Measurements from ENCODE around the gene LRRN1.
A peak's percentile ranks its signal among the peaks of the same experiment; 100 is the strongest.
"Not testable (repeated sequence)": the region's sequence is repeated elsewhere in the genome, so short reads cannot be mapped to it uniquely, and the experiment has no call there.

Gene LRRN1

GRCh38 chr3:3806856-3807255 lies 7.6 kb downstream of the LRRN1 start:
- peak; percentile 6 for DNase-seq (ENCODE audit: low read depth, low spot score)

- DNase-seq (ENCODE audit: low read depth, low spot score) = no peak
Observed at GRCh38 chr3:3813013-3813412, 13.8 kb downstream of the LRRN1 start.

- no peak for DNase-seq (ENCODE audit: low read depth, low spot score)
Observed at GRCh38 chr3:3815206-3815605, 16.0 kb downstream of the LRRN1 start.

GRCh38 chr3:3816034-3816433 lies 16.8 kb downstream of the LRRN1 start:
- no peak for DNase-seq (ENCODE audit: low read depth, low spot score)

GRCh38 chr3:3817865-3818264 lies 18.6 kb downstream of the LRRN1 start:
- no peak for DNase-seq (ENCODE audit: low read depth, low spot score)

- no peak for DNase-seq (ENCODE audit: low read depth, low spot score)
Observed at GRCh38 chr3:3821777-3822176, 22.5 kb downstream of the LRRN1 start.

- DNase-seq (ENCODE audit: low read depth, low spot score) = no peak
Observed at GRCh38 chr3:3825035-3825434, 25.8 kb downstream of the LRRN1 start.

- DNase-seq (ENCODE audit: low read depth, low spot score) = no peak
Observed at GRCh38 chr3:3826521-3826920, 27.3 kb downstream of the LRRN1 start.

- no peak for DNase-seq (ENCODE audit: low read depth, low spot score)
Observed at GRCh38 chr3:3827111-3827510, 27.9 kb downstream of the LRRN1 start.

- not testable (repeated sequence) for DNase-seq (ENCODE audit: low read depth, low spot score)
Observed at GRCh38 chr3:3828417-3828816, 29.2 kb downstream of the LRRN1 start.

- DNase-seq (ENCODE audit: low read depth, low spot score) = no peak
Observed at GRCh38 chr3:3836845-3837244, 37.6 kb downstream of the LRRN1 start.

GRCh38 chr3:3842356-3842755 lies 43.1 kb downstream of the LRRN1 start:
- no peak for DNase-seq (ENCODE audit: low read depth, low spot score)

- no peak for DNase-seq (ENCODE audit: low read depth, low spot score)
Observed at GRCh38 chr3:3847994-3848922, 49.0 kb downstream of the LRRN1 start.

GRCh38 chr3:3848923-3849275 lies 49.7 kb downstream of the LRRN1 start:
- no peak for DNase-seq (ENCODE audit: low read depth, low spot score)

- no peak for DNase-seq (ENCODE audit: low read depth, low spot score)
Observed at GRCh38 chr3:3851621-3852323, 52.5 kb downstream of the LRRN1 start.

GRCh38 chr3:3853544-3853943 lies 54.3 kb downstream of the LRRN1 start:
- DNase-seq (ENCODE audit: low read depth, low spot score) = no peak

GRCh38 chr3:3855056-3855455 lies 55.8 kb downstream of the LRRN1 start:
- no peak for DNase-seq (ENCODE audit: low read depth, low spot score)

GRCh38 chr3:3860235-3860634 lies 61.0 kb downstream of the LRRN1 start:
- DNase-seq (ENCODE audit: low read depth, low spot score) = no peak

- DNase-seq (ENCODE audit: low read depth, low spot score) = no peak
Observed at GRCh38 chr3:3862534-3862933, 63.3 kb downstream of the LRRN1 start.

- no peak for DNase-seq (ENCODE audit: low read depth, low spot score)
Observed at GRCh38 chr3:3875491-3875890, 76.3 kb downstream of the LRRN1 start.

- DNase-seq (ENCODE audit: low read depth, low spot score) = no peak
Observed at GRCh38 chr3:3881050-3881449, 81.8 kb downstream of the LRRN1 start.

GRCh38 chr3:3887311-3887710 lies 88.1 kb downstream of the LRRN1 start:
- DNase-seq (ENCODE audit: low read depth, low spot score) = not testable (repeated sequence)

- DNase-seq (ENCODE audit: low read depth, low spot score) = no peak
Observed at GRCh38 chr3:3893590-3893989, 94.4 kb downstream of the LRRN1 start.
